Endothelial cell of umbilical vein (primary cell): Measurements from ENCODE around the gene DGCR2. TPM values are rescaled to one million over a fixed set of nuclear protein-coding genes. Genes with fewer than 3 reads are reported as not detected.

Experiments
- BruUV-seq: library from RNA; stranded (reverse); fragments of 400-500 nt; replicated peaks from 2 replicates; lab custom pipeline; 2021; lab: Mats Ljungman, UMichigan
- CTCF ChIA-PET: fragments of 300-600, 350-600 bp; sonication (Branson Sonifier 250); formaldehyde crosslinking; loops from one replicate; lab custom pipeline; 2021; ENCODE audit warnings: antibody characterized with exemption, inconsistent platforms; lab: Charles Lee
- POLR2A ChIA-PET: fragments of 300-600, 350-600 bp; sonication (Branson Sonifier 250); formaldehyde crosslinking; loops from one replicate; lab custom pipeline; 2021; ENCODE audit warnings: antibody characterized with exemption, inconsistent platforms; lab: Charles Lee
- DNase-seq: peaks from one replicate; pipeline ENCODE4 v3.0.0-alpha.2; 2011; ENCODE audit warnings: low read depth, low spot score
- FAIRE-seq: peaks from 2 replicates; lab custom pipeline; 2011; peaks lifted over from hg19 to GRCh38; lab: Jason Lieb, UNC
- H2AFZ ChIP-seq: 2 replicates; pipeline ENCODE4 v1.6.0; 2012; ENCODE audit warnings: low read depth, low read length, control low read depth, inconsistent platforms
- H3K27ac ChIP-seq: 2 replicates; pipeline ENCODE4 v1.5.1; 2011; ENCODE audit warnings: low read depth, mild to moderate bottlenecking, control low read depth, low read length, moderate library complexity; ENCODE audit not compliant: insufficient read depth
- H3K27me3 ChIP-seq, 2 experiments: 2 replicates each; pipeline versions ENCODE4 v1.6.0 to v1.6.1; 2011; ENCODE audit warnings: low read length in 2 of 2, mixed read lengths in 1 of 2; ENCODE audit not compliant: control insufficient read depth in 2 of 2, insufficient read depth in 2 of 2
- H3K36me3 ChIP-seq, 2 experiments: 2 replicates in 1 of 2; 3 replicates in 1 of 2; pipeline ENCODE4 v1.5.1; 2011; ENCODE audit warnings: low read length in 2 of 2, mild to moderate bottlenecking in 1 of 2, moderate library complexity in 1 of 2; ENCODE audit not compliant: control insufficient read depth in 2 of 2, insufficient read depth in 2 of 2; ENCODE audit errors: extremely low read depth in 1 of 2
- H3K4me1 ChIP-seq: 3 replicates; pipeline ENCODE4 v1.5.1; 2011; ENCODE audit warnings: mild to moderate bottlenecking, low read length; ENCODE audit not compliant: control insufficient read depth, insufficient read depth; ENCODE audit errors: extremely low read depth
- H3K4me2 ChIP-seq: 2 replicates; pipeline ENCODE4 v1.6.1; 2011; ENCODE audit warnings: low read length, control low read depth, mixed read lengths; ENCODE audit not compliant: insufficient read depth
- H3K4me3 ChIP-seq, 3 experiments: fragments of 200-600 bp in 1 of 3; sonication (generic), shearing (Covaris generic) in 1 of 3; replicated peaks in 1 of 3; 2 replicates each; pipeline ENCODE4 v1.5.1; 2011 to 2016; ENCODE audit warnings: control low read depth in 3 of 3, low read length in 3 of 3, mild to moderate bottlenecking in 2 of 3, inconsistent platforms in 1 of 3, low read depth in 1 of 3, moderate library complexity in 1 of 3; ENCODE audit not compliant: insufficient read depth in 1 of 3
- H3K79me2 ChIP-seq: 2 replicates; pipeline ENCODE4 v1.6.0; 2012; ENCODE audit warnings: low read length, inconsistent platforms; ENCODE audit not compliant: control insufficient read depth, insufficient read depth
- H3K9ac ChIP-seq: replicated peaks from 2 replicates; pipeline ENCODE3; 2011; ENCODE audit warnings: low read length, control low read depth; ENCODE audit not compliant: insufficient read depth; ENCODE audit errors: extremely low read depth
- H3K9me1 ChIP-seq: replicated peaks from 3 replicates; pipeline ENCODE4 v1.6.0; 2011; ENCODE audit warnings: mild to moderate bottlenecking, low read length; ENCODE audit not compliant: control insufficient read depth, insufficient read depth; ENCODE audit errors: extremely low read depth
- H3K9me3 ChIP-seq: replicated peaks from 2 replicates; pipeline ENCODE4 v1.5.1; 2012; ENCODE audit warnings: low read length, inconsistent platforms; ENCODE audit not compliant: control insufficient read depth, insufficient read depth
- H4K20me1 ChIP-seq: replicated peaks from 2 replicates; pipeline ENCODE3; 2011; ENCODE audit warnings: mild to moderate bottlenecking, low read length; ENCODE audit not compliant: control insufficient read depth, insufficient read depth; ENCODE audit errors: extremely low read depth
- FOS ChIP-seq: IDR thresholded peaks from 2 replicates; pipeline ENCODE4 v1.6.1; 2011; ENCODE audit warnings: mild to moderate bottlenecking, low read length, moderate library complexity, borderline replicate concordance; ENCODE audit not compliant: insufficient read depth
- GATA2 ChIP-seq: IDR thresholded peaks from 2 replicates; pipeline ENCODE4 v1.7.0; 2011; ENCODE audit warnings: low read depth, mild to moderate bottlenecking, moderate library complexity, mixed read lengths, low read length; ENCODE audit not compliant: insufficient read length, insufficient read depth
- JUN ChIP-seq: IDR thresholded peaks from 2 replicates; pipeline ENCODE4 v1.6.1; 2011; ENCODE audit warnings: borderline replicate concordance, low read depth; ENCODE audit not compliant: insufficient read length, insufficient read depth
- MYC ChIP-seq: IDR thresholded peaks from one replicate; pipeline ENCODE4 v1.6.1; 2011; ENCODE audit warnings: mild to moderate bottlenecking, low read depth, low read length
- POLR2A ChIP-seq: IDR thresholded peaks from 2 replicates; pipeline ENCODE4 v1.6.1; 2012; ENCODE audit warnings: low read depth, mild to moderate bottlenecking, control low read depth, low read length
- POLR2AphosphoS5 ChIP-seq: IDR thresholded peaks from 2 replicates; pipeline ENCODE4 v1.6.1; 2012; ENCODE audit warnings: low read depth, mild to moderate bottlenecking, control low read depth, low read length, moderate library complexity; ENCODE audit not compliant: insufficient read depth
- dilution Hi-C: fragments of 300-500 bp; cut with MboI; formaldehyde crosslinking; loops from one replicate; pipeline ENCODE4 v1.15.0; 2019; ENCODE audit warnings: low sequenced_read_pairs; ENCODE audit not compliant: extremely low pct_ligation_motif_present
- intact Hi-C: fragments of 100-400 bp; cut with micrococcal nuclease; formaldehyde crosslinking; loops from one replicate; pipeline ENCODE4 v1.10.0; 2022
- polyA plus RNA-seq, 4 experiments: library from polyadenylated mRNA; depleted of rRNA in 3 of 4; stranded (reverse) in 3 of 4; unstranded in 1 of 4; fragments of >200 nt; gene quantifications; 2 replicates each; pipeline versions ENCODE4 v1.2.1 to v1.2.3, GENCODE V29; 2011 to 2012; ENCODE audit warnings: missing spikeins in 1 of 4
- total RNA-seq: library from RNA; stranded (reverse); gene quantifications from 2 replicates; pipeline ENCODE4 v1.2.3, GENCODE V29; 2021
- TF ChIP-seq, protein P1 (sequence below), 2 donors: IDR thresholded peaks; 1 replicate in 1 of 2; 2 replicates in 1 of 2; pipeline ENCODE4 v1.5.1; 2011; ENCODE audit warnings: low read length in 2 of 2, mild to moderate bottlenecking in 2 of 2, moderate library complexity in 2 of 2, control low read depth in 1 of 2, inconsistent platforms in 1 of 2, low read depth in 1 of 2; ENCODE audit not compliant: insufficient read depth in 1 of 2; ENCODE audit errors: extremely low read depth in 1 of 2
- TF ChIP-seq, protein P2 (sequence below): IDR thresholded peaks from 2 replicates; pipeline ENCODE4 v1.6.1; 2011; ENCODE audit not compliant: insufficient read depth, insufficient read length

DGCR2 gene
- total and polyA plus RNA-seq, 2 donors (not counting 3 experiments of a cell fraction or from before 2014, with no cell fraction given) = 44.8 to 51.2 TPM

DNA sequence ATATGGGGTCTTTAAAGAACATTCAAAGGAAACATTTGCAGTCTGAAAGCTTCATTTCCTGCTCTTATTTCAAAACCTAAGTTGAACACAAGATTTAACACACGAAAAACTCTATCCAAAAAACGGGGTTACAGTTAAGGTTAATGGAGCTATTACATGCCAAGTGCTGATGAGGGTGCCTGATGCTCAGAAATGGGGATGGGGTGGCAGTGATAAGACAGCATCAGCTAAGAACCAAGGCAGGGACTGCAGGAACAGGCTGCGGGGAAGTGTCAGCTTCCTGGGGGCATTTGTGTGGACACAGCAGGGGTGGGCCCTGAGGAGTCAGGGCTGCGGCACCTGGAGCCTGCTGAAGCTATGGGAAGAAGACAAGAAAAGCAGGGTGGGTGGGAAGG lies 12.2 kb downstream of the DGCR2 start:
- Histone ChIP-seq H3K4me2 (no peak overlapping the region), H3K79me2 (peaks cover 61% of the 10 kb centered on the region), H3K4me1 (no peaks in the 10 kb centered on the region), H3K27me3 (no peaks in the 10 kb centered on the region), H3K27ac (no peak overlapping the region), H3K9me1 (no peaks in the 10 kb centered on the region), H3K9me3 (no peaks in the 10 kb centered on the region), H3K36me3 (no peaks in the 10 kb centered on the region), H4K20me1 (peaks cover 3% of the 10 kb centered on the region), H2AFZ (no peak overlapping the region), H3K9ac (no peak overlapping the region), H3K4me3 (no peak overlapping the region)
- no peak for TF ChIP-seq GATA2
- no peak for TF ChIP-seq POLR2AphosphoS5
- TF ChIP-seq MYC = no peak
- no peak for FAIRE-seq
- intact Hi-C loops (no loop called here), dilution Hi-C loops (no loop called here)
- no peak for DNase-seq
- ChIA-PET POLR2A (no interaction called here), CTCF (interaction anchor here (1.3 kb wide), 1 partner anchor 34 kb away, joined by 4 read pairs; the partner anchor contains the start of gene ESS2)
- no TSS peak for BruUV-seq

DNA sequence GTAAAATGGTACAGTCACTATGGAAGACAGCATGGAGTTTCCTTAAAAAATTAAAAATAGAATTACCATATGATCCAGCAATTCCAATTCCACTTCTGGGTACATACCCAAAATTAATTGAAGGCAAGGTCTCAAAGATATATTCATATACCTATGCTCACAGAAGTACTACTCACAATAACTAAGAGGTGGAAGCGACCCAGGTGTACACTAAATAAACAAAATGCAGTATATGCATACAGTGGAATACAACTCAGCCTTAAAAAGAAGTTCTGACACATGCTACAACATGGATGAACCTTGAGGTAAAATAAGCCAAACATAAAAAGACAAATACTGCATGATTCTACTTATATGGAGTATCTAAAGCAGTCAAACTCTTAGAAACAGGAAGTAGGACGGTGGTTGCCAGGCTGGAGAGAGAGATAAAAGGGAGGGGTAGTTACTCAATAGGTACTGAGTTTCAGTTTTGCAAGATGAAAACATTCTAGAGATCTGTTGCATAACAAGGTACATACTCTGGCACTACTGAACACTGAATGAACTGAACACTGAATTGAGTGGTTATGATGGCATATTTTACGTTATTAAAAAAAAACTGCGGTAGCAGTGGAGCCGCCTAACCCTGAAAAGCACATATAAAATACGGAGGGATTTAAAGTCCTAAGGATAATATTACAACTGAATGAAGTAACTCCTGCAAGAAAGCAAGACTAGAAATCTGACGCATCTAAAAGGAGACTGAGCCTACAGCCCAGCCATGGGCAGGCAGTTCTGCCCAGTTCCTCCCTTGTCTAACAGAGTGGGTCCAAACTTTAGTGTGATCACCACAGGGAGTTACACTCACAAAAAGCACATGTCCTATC lies 12.8 kb downstream of the DGCR2 start:
- Histone ChIP-seq H3K4me1 (no peaks in the 10 kb centered on the region), H3K9me1 (no peaks in the 10 kb centered on the region), H3K27me3 (no peaks in the 10 kb centered on the region), H3K79me2 (peaks cover 59% of the 10 kb centered on the region), H3K9ac (no peak overlapping the region), H3K9me3 (no peaks in the 10 kb centered on the region), H4K20me1 (peaks cover 3% of the 10 kb centered on the region), H3K4me3 (no peak overlapping the region), H3K36me3 (no peaks in the 10 kb centered on the region), H3K4me2 (no peak overlapping the region), H3K27ac (no peak overlapping the region), H2AFZ (no peak overlapping the region)
- FAIRE-seq (peak; percentile 44), DNase-seq (peak; percentile 28)
- BruUV-seq = no TSS peak
- ChIA-PET CTCF (no interaction called here), POLR2A (no interaction called here)
- TF ChIP-seq JUN (no peak), MYC (no peak), POLR2AphosphoS5 (no peak), FOS (no peak), POLR2A (no peak)
- TF ChIP-seq, protein P1, sequence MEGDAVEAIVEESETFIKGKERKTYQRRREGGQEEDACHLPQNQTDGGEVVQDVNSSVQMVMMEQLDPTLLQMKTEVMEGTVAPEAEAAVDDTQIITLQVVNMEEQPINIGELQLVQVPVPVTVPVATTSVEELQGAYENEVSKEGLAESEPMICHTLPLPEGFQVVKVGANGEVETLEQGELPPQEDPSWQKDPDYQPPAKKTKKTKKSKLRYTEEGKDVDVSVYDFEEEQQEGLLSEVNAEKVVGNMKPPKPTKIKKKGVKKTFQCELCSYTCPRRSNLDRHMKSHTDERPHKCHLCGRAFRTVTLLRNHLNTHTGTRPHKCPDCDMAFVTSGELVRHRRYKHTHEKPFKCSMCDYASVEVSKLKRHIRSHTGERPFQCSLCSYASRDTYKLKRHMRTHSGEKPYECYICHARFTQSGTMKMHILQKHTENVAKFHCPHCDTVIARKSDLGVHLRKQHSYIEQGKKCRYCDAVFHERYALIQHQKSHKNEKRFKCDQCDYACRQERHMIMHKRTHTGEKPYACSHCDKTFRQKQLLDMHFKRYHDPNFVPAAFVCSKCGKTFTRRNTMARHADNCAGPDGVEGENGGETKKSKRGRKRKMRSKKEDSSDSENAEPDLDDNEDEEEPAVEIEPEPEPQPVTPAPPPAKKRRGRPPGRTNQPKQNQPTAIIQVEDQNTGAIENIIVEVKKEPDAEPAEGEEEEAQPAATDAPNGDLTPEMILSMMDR (IDR thresholded peaks at IDR 0.05; ENCODE audit: extremely low read depth in 1 of 2, insufficient read depth in 1 of 2, low read depth in 1 of 2, low read length in 2 of 2) = no peak
- TF ChIP-seq, protein P2, sequence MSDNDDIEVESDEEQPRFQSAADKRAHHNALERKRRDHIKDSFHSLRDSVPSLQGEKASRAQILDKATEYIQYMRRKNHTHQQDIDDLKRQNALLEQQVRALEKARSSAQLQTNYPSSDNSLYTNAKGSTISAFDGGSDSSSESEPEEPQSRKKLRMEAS = no peak
- intact Hi-C loops (no loop called here), dilution Hi-C loops (no loop called here)
